Activated naive CD8-positive, alpha-beta T cell treated with anti-CD3 and anti-CD28 coated beads, Interleukin-2, amount 50 U/mL, for 16 hours (primary cell): ENCODE results near the gene ZNF556.

Source experiments
- DNase-seq: peaks from one replicate; pipeline ENCODE4 v3.0.0-alpha.2; 2020; ENCODE audit warnings: low read depth, low spot score

Gene ZNF556

DNA sequence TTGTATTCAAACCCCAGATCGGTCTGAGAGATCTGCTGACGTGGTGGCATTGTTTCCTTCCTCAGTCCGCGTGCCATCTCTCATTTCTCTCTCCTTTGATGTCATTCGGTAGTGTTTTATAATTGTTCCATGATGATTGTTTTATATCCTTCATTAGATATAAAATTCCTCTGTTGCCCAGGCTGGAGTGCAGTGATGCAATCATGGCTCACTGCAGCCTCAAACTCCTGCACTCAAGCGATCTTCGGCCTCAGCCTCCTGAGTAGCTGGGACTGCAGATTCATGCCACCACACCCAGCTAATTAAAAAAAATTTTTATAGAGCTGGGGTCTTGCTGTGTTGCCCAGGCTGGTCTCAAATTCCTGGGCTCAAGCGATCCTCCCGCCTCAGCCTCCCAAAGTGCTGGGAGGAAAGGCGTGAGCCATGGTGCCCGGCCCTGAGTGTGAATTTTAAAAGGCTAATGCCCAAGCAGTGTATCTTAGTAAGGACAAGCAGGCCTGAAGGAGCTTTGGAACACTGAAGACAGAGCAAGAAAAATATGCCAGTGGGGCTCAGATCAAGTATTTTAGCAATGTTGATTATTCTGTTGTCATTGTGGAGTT is 38.9 kb downstream of the ZNF556 start:
- DNase-seq, result no peak

DNA sequence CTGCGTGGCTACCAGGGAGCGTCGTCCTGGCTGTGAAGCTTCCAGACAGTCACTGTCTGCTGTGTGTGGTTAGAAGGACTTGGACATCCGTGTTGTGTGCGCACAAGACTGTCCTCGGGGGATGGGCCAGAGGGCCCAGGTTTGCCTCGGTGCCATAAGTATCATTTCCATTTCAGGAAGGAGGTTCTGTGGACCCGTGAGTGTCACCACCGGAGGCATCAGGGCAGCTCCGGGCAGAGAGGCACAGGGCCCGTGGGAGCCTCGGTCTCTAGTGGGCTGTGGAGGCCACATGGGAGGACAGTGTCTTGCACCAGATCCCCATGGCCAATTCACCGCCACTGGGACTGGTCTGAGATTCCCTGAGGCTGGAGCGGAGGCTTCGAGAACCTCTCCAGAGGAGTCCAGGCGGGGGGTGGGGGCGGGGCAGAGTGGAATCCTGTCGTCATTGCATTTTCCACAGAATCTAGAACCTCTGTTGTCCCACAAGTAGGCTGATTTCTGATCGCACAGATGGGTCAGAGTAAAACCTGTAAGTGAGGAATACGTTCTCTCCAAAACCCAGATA is 39.6 kb downstream of the ZNF556 start:
- no peak for DNase-seq

DNA sequence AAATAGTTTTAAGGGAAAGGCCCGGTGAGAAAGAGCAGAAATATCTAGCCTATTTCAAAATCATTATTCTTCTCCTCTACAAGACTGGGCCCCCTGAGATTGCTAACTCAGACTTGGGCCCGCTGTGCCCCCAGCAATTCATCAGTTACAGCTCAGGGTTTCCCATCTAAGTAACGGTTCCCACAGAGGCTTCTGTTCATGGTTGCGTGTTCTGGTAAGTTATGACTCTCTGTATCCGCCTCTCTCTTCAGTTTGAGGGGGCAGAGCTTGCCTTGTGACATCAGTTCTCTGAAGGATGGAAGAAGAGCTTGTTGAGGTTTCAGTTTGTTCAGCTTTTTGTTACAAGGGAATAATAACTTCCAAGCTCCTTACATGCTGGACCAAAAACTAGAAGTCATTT is 45.2 kb downstream of the ZNF556 start:
- DNase-seq, result no peak

DNA sequence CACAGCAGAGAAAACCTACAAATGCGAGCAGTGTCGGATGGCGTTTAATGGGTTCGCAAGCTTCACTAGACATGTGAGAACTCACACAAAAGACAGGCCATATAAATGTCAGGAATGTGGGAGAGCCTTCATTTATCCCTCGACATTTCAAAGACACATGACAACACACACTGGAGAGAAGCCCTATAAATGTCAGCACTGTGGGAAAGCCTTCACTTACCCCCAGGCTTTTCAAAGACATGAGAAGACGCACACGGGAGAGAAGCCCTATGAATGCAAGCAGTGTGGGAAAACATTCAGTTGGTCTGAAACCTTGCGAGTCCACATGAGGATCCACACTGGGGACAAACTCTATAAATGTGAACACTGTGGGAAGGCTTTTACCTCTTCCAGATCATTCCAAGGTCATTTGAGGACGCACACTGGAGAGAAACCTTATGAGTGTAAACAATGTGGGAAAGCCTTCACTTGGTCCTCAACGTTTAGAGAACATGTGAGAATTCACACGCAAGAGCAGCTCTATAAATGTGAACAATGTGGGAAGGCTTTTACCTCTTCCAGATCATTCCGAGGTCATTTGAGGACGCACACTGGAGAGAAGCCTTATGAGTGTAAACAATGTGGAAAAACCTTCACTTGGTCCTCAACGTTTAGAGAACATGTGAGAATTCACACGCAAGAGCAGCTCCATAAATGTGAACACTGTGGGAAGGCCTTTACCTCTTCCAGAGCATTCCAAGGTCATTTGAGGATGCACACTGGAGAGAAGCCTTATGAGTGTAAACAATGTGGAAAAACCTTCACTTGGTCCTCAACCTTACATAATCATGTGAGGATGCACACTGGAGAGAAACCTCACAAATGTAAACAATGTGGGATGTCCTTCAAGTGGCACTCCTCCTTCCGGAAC is 50.4 kb downstream of the ZNF556 start:
- DNase-seq, result no peak

DNA sequence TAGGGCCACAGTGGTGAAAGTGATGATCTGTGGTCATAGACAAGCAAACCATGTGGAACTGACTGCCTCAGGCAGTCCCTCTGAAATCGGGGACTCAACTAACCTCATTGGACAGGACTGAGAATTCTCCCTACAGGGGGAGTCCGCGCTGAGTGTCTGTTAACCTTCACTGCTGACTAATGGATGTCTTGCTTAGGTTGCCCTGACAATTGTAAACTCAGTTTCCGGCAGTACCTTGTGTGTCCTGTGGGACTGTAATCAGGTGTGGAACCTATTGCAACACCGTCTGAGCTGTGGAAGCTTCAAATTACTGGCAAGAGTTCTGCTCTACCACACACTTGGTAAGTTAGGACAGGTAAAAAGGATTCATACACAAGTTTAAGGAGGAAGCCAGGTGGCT is 55.9 kb downstream of the ZNF556 start:
- DNase-seq, result no peak

DNA sequence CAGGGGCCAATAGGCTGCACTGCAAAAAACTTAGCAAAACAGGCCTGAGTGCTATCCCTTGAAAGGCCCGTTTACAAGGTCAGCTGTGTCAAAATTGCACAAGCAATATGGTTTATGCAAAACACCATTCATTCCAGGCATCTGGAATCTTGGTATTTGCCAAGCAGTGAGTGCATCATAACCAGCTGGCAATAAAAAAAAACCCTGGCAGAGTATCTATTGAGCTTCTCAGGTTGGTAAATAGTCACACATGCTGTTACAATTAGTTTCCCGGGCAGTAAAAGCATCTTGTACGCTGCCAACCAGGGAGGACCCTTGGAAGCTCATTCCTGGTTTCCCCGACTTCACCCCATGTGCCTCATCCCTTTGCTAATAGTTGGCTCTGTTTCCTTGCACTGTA is 56.4 kb downstream of the ZNF556 start:
- DNase-seq, result no peak

DNA sequence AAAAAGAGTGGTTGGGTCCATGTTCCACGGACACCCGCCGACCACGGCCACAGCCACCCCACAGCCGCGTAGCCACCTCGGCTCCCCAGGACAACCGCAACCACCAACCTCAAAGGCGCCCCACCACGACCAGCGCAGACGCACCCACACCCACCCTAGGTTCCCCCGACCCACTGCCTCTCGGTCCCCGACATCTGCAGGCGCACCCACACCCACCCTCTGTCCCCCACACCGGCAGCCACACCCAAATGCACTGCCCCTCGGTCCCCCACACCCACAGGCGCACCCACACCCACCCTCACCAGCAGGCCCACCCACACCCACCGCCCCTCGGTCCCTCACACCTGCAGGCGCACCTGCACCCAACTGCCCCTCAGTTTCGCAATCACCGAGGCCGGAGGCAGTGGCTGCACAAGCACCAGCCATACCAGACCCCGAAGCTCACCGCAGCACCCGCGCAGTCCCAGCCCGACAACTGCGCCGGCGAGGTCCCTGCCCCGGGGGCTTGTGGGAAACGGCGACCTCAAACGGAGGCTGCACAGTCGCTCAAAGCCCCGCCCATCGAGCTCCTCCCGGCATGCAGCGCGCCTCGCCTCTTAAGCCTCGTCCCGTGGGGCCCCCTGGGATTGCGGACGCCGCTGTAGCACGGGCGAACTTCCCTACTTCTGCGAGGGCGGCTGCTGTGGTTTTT is 59.4 kb downstream of the ZNF556 start:
- no peak for DNase-seq

DNA sequence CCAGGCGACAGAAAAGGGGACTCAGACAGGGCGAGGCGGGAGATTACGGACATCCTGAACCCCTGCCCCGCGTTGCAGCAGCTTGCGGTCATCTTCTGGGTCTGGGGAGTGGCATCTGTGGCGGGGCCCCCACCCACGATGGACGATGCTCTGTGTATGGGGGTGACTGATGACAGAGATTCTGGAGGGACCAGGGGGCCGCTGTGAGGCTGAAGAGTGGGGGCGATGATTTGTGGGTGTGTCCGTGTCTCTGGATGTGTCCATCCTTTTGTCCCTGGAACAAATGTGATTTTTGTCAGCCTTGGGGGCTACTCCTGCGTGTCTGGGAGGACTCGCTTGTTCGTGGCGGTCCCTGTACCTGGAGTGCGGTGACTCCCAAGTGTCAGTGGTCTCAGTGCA is 59.9 kb downstream of the ZNF556 start:
- no peak for DNase-seq
